HEK293 (cell line): ENCODE data around the gene BTBD9.

Experiments
- CTCF ChIA-PET: fragments of 350-600 bp; formaldehyde crosslinking; extraction: SDS; loops from one replicate; lab custom pipeline; 2021; ENCODE audit warnings: antibody characterized with exemption; lab: Yijun Ruan, JAX
- POLR2A ChIA-PET: fragments of 300-600 bp; formaldehyde crosslinking; extraction: SDS; loops from one replicate; lab custom pipeline; 2020; ENCODE audit warnings: antibody characterized with exemption, inconsistent platforms; lab: Yijun Ruan, JAX
- H3K27ac ChIP-seq: fragments of 200-500 bp; sonication (Bioruptor generic); 2 replicates; pipeline ENCODE4 v1.5.1; 2014; ENCODE audit warnings: low read depth, low read length, control low read depth, inconsistent platforms; ENCODE audit errors: extremely low read depth
- H3K36me3 ChIP-seq, 2 experiments: fragments of 200-500 bp in 1 of 2; sonication (Bioruptor generic) in 1 of 2; 1 replicate in 1 of 2; 2 replicates in 1 of 2; pipeline ENCODE4 v1.5.1; 2014 to 2017; ENCODE audit warnings: inconsistent platforms in 2 of 2, low read length in 2 of 2; ENCODE audit not compliant: control insufficient read depth in 2 of 2, insufficient read depth in 1 of 2
- H3K4me1 ChIP-seq: fragments of 200-500 bp; sonication (Bioruptor generic); 2 replicates; pipeline ENCODE4 v1.5.1; 2014; ENCODE audit warnings: mild to moderate bottlenecking, low read length, inconsistent platforms; ENCODE audit not compliant: control insufficient read depth, insufficient read depth
- H3K4me3 ChIP-seq: 2 replicates; pipeline ENCODE4 v1.5.1; 2011; ENCODE audit warnings: low read depth, mild to moderate bottlenecking, control low read depth, low read length, moderate library complexity
- H3K9me3 ChIP-seq: fragments of 200-500 bp; sonication (Bioruptor generic); 2 replicates; pipeline ENCODE4 v1.5.1; 2014; ENCODE audit warnings: low read depth, low read length, inconsistent platforms; ENCODE audit not compliant: control insufficient read depth, insufficient read depth
- EGR2 ChIP-seq: fragments of 450-650 bp; formaldehyde crosslinking; IDR thresholded peaks from 2 replicates; pipeline ENCODE4 v1.5.1; 2016; ENCODE audit warnings: low read depth, missing biosample characterization, missing genetic modification characterization
- HOXD13 ChIP-seq: sonication (generic); formaldehyde crosslinking; IDR thresholded peaks from 2 replicates; pipeline ENCODE4 v1.8.0; 2022; ENCODE audit warnings: missing genetic modification reagents, borderline replicate concordance
- KLF9 ChIP-seq: fragments of 450-650 bp; formaldehyde crosslinking; IDR thresholded peaks from 2 replicates; pipeline ENCODE4 v1.5.1; 2016; ENCODE audit warnings: missing biosample characterization, missing genetic modification characterization, low read depth
- MYNN ChIP-seq: fragments of 450-650 bp; formaldehyde crosslinking; IDR thresholded peaks from 2 replicates; pipeline ENCODE4 v1.5.1; 2016; ENCODE audit warnings: missing biosample characterization, missing genetic modification characterization, borderline replicate concordance
- MZF1 ChIP-seq: fragments of 450-650 bp; formaldehyde crosslinking; IDR thresholded peaks from 2 replicates; pipeline ENCODE4 v1.5.1; 2017; ENCODE audit warnings: missing biosample characterization, missing genetic modification characterization, borderline replicate concordance
- PRDM1 ChIP-seq: fragments of 450-650 bp; formaldehyde crosslinking; IDR thresholded peaks from 2 replicates; pipeline ENCODE4; 2016; ENCODE audit warnings: missing biosample characterization, missing genetic modification characterization
- YY1 ChIP-seq: fragments of 450-650 bp; formaldehyde crosslinking; IDR thresholded peaks from 2 replicates; pipeline ENCODE4 v1.5.1; 2018; ENCODE audit warnings: missing biosample characterization, missing genetic modification characterization
- ZNF112 ChIP-seq: fragments of 450-650 bp; formaldehyde crosslinking; IDR thresholded peaks from 2 replicates; pipeline ENCODE4 v1.5.0; 2017; ENCODE audit warnings: missing biosample characterization, missing genetic modification characterization
- ZNF114 ChIP-seq: fragments of 450-650 bp; formaldehyde crosslinking; IDR thresholded peaks from 2 replicates; pipeline ENCODE4 v1.5.0; 2017; ENCODE audit warnings: missing biosample characterization, missing genetic modification characterization
- ZNF140 ChIP-seq: fragments of 450-650 bp; formaldehyde crosslinking; IDR thresholded peaks from 2 replicates; pipeline ENCODE4 v1.5.1; 2016; ENCODE audit warnings: missing biosample characterization, missing genetic modification characterization
- ZNF146 ChIP-seq: fragments of 450-650 bp; formaldehyde crosslinking; IDR thresholded peaks from 2 replicates; pipeline ENCODE4 v1.5.1; 2016; ENCODE audit warnings: missing biosample characterization, missing genetic modification characterization
- ZNF174 ChIP-seq: fragments of 450-650 bp; formaldehyde crosslinking; IDR thresholded peaks from 2 replicates; pipeline ENCODE4 v1.5.0; 2017; ENCODE audit warnings: missing biosample characterization, mild to moderate bottlenecking, missing genetic modification characterization
- ZNF311 ChIP-seq: fragments of 450-650 bp; formaldehyde crosslinking; IDR thresholded peaks from 2 replicates; pipeline ENCODE4 v1.5.1; 2017; ENCODE audit warnings: missing biosample characterization, missing genetic modification characterization, borderline replicate concordance
- ZNF391 ChIP-seq: fragments of 450-650 bp; formaldehyde crosslinking; IDR thresholded peaks from 2 replicates; pipeline ENCODE4 v1.5.1; 2016; ENCODE audit warnings: low read depth, missing biosample characterization, missing genetic modification characterization, borderline replicate concordance
- ZNF426 ChIP-seq: fragments of 450-650 bp; formaldehyde crosslinking; IDR thresholded peaks from 2 replicates; pipeline ENCODE4 v1.5.1; 2017; ENCODE audit warnings: missing biosample characterization, missing genetic modification characterization, mild to moderate bottlenecking, inconsistent platforms, moderate library complexity
- ZNF48 ChIP-seq: fragments of 450-650 bp; formaldehyde crosslinking; IDR thresholded peaks from 2 replicates; pipeline ENCODE4 v1.5.1; 2016; ENCODE audit warnings: missing biosample characterization, missing genetic modification characterization
- ZNF571 ChIP-seq: fragments of 450-650 bp; formaldehyde crosslinking; IDR thresholded peaks from 2 replicates; pipeline ENCODE4 v1.5.0; 2017; ENCODE audit warnings: missing biosample characterization, missing genetic modification characterization
- ZNF600 ChIP-seq: fragments of 450-650 bp; formaldehyde crosslinking; IDR thresholded peaks from 2 replicates; pipeline ENCODE4 v1.5.1; 2016; ENCODE audit warnings: missing biosample characterization, missing genetic modification characterization
- ZNF610 ChIP-seq: fragments of 450-650 bp; formaldehyde crosslinking; IDR thresholded peaks from 2 replicates; pipeline ENCODE4 v1.5.1; 2016; ENCODE audit warnings: missing biosample characterization, missing genetic modification characterization, borderline replicate concordance
- ZNF623 ChIP-seq: fragments of 450-650 bp; formaldehyde crosslinking; IDR thresholded peaks from 2 replicates; pipeline ENCODE4 v1.5.1; 2016; ENCODE audit warnings: missing biosample characterization, missing genetic modification characterization
- ZNF747 ChIP-seq: fragments of 450-650 bp; formaldehyde crosslinking; IDR thresholded peaks from 2 replicates; pipeline ENCODE4 v1.5.1; 2016; ENCODE audit warnings: missing biosample characterization, missing genetic modification characterization
- ZNF76 ChIP-seq: fragments of 450-650 bp; formaldehyde crosslinking; IDR thresholded peaks from 2 replicates; pipeline ENCODE4; 2016; ENCODE audit warnings: low read depth, missing biosample characterization, missing genetic modification characterization, borderline replicate concordance
- ZNF785 ChIP-seq: fragments of 450-650 bp; formaldehyde crosslinking; IDR thresholded peaks from 2 replicates; pipeline ENCODE4 v1.5.1; 2016; ENCODE audit warnings: missing biosample characterization, missing genetic modification characterization
- ZNF791 ChIP-seq: fragments of 450-650 bp; formaldehyde crosslinking; IDR thresholded peaks from 2 replicates; pipeline ENCODE4 v1.5.1; 2016; ENCODE audit warnings: missing biosample characterization, missing genetic modification characterization
- ZSCAN16 ChIP-seq: fragments of 450-650 bp; formaldehyde crosslinking; IDR thresholded peaks from 2 replicates; pipeline ENCODE4 v1.5.1; 2016; ENCODE audit warnings: missing biosample characterization, missing genetic modification characterization
- TF ChIP-seq, protein P1 (sequence below): fragments of 450-650 bp; formaldehyde crosslinking; IDR thresholded peaks from 2 replicates; pipeline ENCODE4 v1.5.1; 2016; ENCODE audit warnings: missing biosample characterization, missing genetic modification characterization
- TF ChIP-seq, protein P2 (sequence below): fragments of 450-650 bp; formaldehyde crosslinking; IDR thresholded peaks from 2 replicates; pipeline ENCODE4; 2016; ENCODE audit warnings: missing biosample characterization, missing genetic modification characterization
- TF ChIP-seq, protein P3 (sequence below): fragments of 450-650 bp; formaldehyde crosslinking; IDR thresholded peaks from 2 replicates; pipeline ENCODE4 v1.5.1; 2016; ENCODE audit warnings: missing biosample characterization, missing genetic modification characterization, borderline replicate concordance
- TF ChIP-seq, protein P4 (sequence below): fragments of 450-650 bp; formaldehyde crosslinking; conservative IDR thresholded peaks from 2 replicates; pipeline ENCODE4 v1.5.1; 2016; ENCODE audit warnings: low read depth, missing biosample characterization, missing genetic modification characterization

Gene BTBD9

DNA sequence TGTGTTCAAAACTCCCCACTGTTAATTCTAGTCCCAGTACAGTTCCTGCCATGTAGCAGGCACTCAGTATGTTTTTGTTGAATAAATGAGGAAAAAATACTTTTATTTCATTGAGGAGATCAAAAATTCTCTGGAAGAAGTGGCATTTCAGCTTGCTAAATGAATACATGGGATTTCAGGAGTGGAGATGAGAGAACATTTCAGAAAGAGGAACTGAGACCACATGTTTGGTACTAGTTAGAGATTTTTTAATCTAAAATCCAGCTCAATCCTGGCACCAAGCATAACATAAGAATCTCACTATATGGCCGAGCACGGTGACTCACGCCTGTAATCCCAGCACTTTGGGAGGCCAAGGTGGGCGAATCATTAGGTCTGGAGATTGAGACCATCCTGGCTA lies 75.4 kb downstream of the BTBD9 start:
- H3K4me3 ChIP-seq = no peak overlapping the region
- CTCF ChIA-PET = interaction anchor here (1.1 kb wide), 1 partner anchor 1181 kb away, joined by 3 read pairs; no protein-coding TSS in a partner anchor
- POLR2A ChIA-PET = no interaction called here
- H3K27ac ChIP-seq = no peak overlapping the region
- H3K36me3 ChIP-seq = no peaks in the 10 kb centered on the region
- H3K4me1 ChIP-seq = peaks cover 7% of the 10 kb centered on the region; the same call in 1 of the 2 replicates
- no peaks in the 10 kb centered on the region for H3K9me3 ChIP-seq
- no peak for TF ChIP-seq ZNF600 (tag by site-specific recombination)
- TF ChIP-seq, protein P1, sequence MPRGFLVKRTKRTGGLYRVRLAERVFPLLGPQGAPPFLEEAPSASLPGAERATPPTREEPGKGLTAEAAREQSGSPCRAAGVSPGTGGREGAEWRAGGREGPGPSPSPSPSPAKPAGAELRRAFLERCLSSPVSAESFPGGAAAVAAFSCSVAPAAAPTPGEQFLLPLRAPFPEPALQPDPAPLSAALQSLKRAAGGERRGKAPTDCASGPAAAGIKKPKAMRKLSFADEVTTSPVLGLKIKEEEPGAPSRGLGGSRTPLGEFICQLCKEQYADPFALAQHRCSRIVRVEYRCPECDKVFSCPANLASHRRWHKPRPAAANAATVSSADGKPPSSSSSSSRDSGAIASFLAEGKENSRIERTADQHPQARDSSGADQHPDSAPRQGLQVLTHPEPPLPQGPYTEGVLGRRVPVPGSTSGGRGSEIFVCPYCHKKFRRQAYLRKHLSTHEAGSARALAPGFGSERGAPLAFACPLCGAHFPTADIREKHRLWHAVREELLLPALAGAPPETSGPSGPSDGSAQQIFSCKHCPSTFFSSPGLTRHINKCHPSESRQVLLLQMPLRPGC (tag by site-specific recombination) = no peak
- TF ChIP-seq ZNF76 (tag by site-specific recombination) = no peak
- TF ChIP-seq HOXD13 (CRISPR knock-in tag) = no peak
- TF ChIP-seq ZNF426 = no peak
- TF ChIP-seq ZNF571 (tag by site-specific recombination) = no peak
- no peak for TF ChIP-seq PRDM1 (tag by site-specific recombination)
- TF ChIP-seq ZNF140 (tag by site-specific recombination) = no peak
- TF ChIP-seq ZNF146 = no peak
- TF ChIP-seq ZNF48 (tag by site-specific recombination) = no peak

DNA sequence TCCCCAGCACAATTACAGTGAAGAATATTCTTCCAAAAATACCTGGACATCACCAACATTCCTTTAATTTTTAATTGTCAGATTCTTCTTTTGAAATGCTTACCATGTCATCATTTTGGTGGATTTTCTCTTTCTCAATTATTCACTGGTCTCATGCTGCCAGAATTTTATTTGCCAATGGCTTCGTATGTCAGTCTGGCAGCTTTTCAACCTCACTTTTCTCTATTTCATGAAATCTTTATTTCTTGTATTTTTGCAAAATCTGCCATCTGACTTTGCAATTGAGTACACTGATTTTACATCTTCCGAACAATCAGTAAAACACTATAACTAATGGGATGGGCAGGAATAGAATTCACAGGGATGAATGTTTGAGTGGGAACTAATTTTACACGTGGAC lies 84.1 kb downstream of the BTBD9 start:
- no peak for TF ChIP-seq ZNF114 (tag by site-specific recombination)
- no peak for TF ChIP-seq YY1 (tag by site-specific recombination)
- TF ChIP-seq ZNF610 (tag by site-specific recombination) = no peak
- TF ChIP-seq MZF1 (tag by site-specific recombination) = no peak
- TF ChIP-seq ZNF785 (tag by site-specific recombination) = no peak
- TF ChIP-seq, protein P2, sequence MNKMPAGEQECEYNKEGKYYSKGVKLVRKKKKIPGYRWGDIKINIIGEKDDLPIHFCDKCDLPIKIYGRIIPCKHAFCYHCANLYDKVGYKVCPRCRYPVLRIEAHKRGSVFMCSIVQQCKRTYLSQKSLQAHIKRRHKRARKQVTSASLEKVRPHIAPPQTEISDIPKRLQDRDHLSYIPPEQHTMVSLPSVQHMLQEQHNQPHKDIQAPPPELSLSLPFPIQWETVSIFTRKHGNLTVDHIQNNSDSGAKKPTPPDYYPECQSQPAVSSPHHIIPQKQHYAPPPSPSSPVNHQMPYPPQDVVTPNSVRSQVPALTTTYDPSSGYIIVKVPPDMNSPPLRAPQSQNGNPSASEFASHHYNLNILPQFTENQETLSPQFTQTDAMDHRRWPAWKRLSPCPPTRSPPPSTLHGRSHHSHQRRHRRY (tag by site-specific recombination) = no peak
- TF ChIP-seq ZNF146 = no peak
- TF ChIP-seq, protein P3, sequence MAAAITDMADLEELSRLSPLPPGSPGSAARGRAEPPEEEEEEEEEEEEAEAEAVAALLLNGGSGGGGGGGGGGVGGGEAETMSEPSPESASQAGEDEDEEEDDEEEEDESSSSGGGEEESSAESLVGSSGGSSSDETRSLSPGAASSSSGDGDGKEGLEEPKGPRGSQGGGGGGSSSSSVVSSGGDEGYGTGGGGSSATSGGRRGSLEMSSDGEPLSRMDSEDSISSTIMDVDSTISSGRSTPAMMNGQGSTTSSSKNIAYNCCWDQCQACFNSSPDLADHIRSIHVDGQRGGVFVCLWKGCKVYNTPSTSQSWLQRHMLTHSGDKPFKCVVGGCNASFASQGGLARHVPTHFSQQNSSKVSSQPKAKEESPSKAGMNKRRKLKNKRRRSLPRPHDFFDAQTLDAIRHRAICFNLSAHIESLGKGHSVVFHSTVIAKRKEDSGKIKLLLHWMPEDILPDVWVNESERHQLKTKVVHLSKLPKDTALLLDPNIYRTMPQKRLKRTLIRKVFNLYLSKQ = no peak
- TF ChIP-seq ZNF791 (tag by site-specific recombination) = no peak
- TF ChIP-seq EGR2 = no peak
- TF ChIP-seq, protein P4, sequence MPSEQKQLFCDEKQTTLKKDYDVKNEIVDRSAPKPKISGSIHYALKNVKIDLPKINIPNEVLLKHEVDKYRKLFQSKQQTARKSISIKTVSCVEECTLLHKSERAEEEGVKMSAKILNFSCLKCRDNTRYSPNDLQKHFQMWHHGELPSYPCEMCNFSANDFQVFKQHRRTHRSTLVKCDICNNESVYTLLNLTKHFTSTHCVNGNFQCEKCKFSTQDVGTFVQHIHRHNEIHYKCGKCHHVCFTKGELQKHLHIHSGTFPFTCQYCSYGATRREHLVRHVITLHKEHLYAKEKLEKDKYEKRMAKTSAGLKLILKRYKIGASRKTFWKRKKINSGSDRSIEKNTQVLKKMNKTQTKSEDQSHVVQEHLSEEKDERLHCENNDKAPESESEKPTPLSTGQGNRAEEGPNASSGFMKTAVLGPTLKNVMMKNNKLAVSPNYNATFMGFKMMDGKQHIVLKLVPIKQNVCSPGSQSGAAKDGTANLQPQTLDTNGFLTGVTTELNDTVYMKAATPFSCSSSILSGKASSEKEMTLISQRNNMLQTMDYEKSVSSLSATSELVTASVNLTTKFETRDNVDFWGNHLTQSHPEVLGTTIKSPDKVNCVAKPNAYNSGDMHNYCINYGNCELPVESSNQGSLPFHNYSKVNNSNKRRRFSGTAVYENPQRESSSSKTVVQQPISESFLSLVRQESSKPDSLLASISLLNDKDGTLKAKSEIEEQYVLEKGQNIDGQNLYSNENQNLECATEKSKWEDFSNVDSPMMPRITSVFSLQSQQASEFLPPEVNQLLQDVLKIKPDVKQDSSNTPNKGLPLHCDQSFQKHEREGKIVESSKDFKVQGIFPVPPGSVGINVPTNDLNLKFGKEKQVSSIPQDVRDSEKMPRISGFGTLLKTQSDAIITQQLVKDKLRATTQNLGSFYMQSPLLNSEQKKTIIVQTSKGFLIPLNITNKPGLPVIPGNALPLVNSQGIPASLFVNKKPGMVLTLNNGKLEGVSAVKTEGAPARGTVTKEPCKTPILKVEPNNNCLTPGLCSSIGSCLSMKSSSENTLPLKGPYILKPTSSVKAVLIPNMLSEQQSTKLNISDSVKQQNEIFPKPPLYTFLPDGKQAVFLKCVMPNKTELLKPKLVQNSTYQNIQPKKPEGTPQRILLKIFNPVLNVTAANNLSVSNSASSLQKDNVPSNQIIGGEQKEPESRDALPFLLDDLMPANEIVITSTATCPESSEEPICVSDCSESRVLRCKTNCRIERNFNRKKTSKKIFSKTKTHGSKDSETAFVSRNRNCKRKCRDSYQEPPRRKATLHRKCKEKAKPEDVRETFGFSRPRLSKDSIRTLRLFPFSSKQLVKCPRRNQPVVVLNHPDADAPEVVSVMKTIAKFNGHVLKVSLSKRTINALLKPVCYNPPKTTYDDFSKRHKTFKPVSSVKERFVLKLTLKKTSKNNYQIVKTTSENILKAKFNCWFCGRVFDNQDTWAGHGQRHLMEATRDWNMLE (tag by site-specific recombination) = no peak
- TF ChIP-seq ZNF112 (tag by site-specific recombination) = no peak
- TF ChIP-seq ZNF391 (tag by site-specific recombination) = no peak
- no peak for TF ChIP-seq KLF9 (tag by site-specific recombination)
- no peak for TF ChIP-seq ZNF174 (tag by site-specific recombination)
- TF ChIP-seq MYNN (tag by site-specific recombination) = no peak
- no peak for TF ChIP-seq ZNF311
- TF ChIP-seq ZSCAN16 = no peak
- no peak for TF ChIP-seq ZNF623 (tag by site-specific recombination)
- no peak for TF ChIP-seq ZNF747 (tag by site-specific recombination)
- Histone ChIP-seq H3K36me3 (no peaks in the 10 kb centered on the region), H3K27ac (no peak overlapping the region), H3K4me1 (peaks cover 11% of the 10 kb centered on the region), H3K9me3 (no peaks in the 10 kb centered on the region), H3K4me3 (no peak overlapping the region)
- CTCF ChIA-PET = no interaction called here
- POLR2A ChIA-PET = no interaction called here
